Smooth muscle cell (in vitro differentiated cells): ENCODE measurements around the gene TUFT1. TPM values are rescaled to one million over a fixed set of nuclear protein-coding genes. Genes with fewer than 3 reads are reported as not detected.
A peak's percentile ranks its signal among the peaks of the same experiment; 100 is the strongest.

Experiments used
- DNase-seq: peaks from one replicate; lab custom pipeline; 2025; ENCODE audit not compliant: unreplicated experiment; lab: John Stamatoyannopoulos, UW
- H2AFZ ChIP-seq: fragments of 200-600 bp; sonication (generic); 2 replicates; pipeline ENCODE4 v1.6.0; 2016; ENCODE audit warnings: antibody characterized with exemption, low read depth, mild to moderate bottlenecking
- H3F3A ChIP-seq: fragments of 200-600 bp; sonication (generic); 2 replicates; pipeline ENCODE4 v1.6.0; 2017; ENCODE audit warnings: antibody characterized with exemption, low read depth
- H3K27ac ChIP-seq: fragments of 200-600 bp; sonication (generic); 2 replicates; pipeline ENCODE4 v1.5.1; 2016; ENCODE audit warnings: low read depth, mild to moderate bottlenecking
- H3K27me3 ChIP-seq: fragments of 200-600 bp; sonication (generic); 2 replicates; pipeline ENCODE4 v1.6.1; 2016; ENCODE audit warnings: low read depth, mild to moderate bottlenecking
- H3K36me3 ChIP-seq: fragments of 200-600 bp; sonication (generic); 2 replicates; pipeline ENCODE4 v1.5.1; 2016; ENCODE audit warnings: low read depth
- H3K4me1 ChIP-seq: fragments of 200-600 bp; sonication (generic); 2 replicates; pipeline ENCODE4 v1.5.1; 2016; ENCODE audit warnings: low read depth
- H3K4me2 ChIP-seq: fragments of 200-600 bp; sonication (generic); 2 replicates; pipeline ENCODE4 v1.6.0; 2016; ENCODE audit warnings: mild to moderate bottlenecking
- H3K4me3 ChIP-seq: fragments of 200-600 bp; sonication (generic); 2 replicates; pipeline ENCODE4 v1.5.1; 2016; ENCODE audit warnings: mild to moderate bottlenecking
- H3K79me2 ChIP-seq: fragments of 200-600 bp; sonication (generic); 2 replicates; pipeline ENCODE4 v1.6.0; 2016; ENCODE audit warnings: low read depth, mild to moderate bottlenecking
- H3K9ac ChIP-seq: fragments of 200-600 bp; sonication (generic); 2 replicates; pipeline ENCODE4 v1.6.0; 2016; ENCODE audit warnings: low read depth
- H3K9me3 ChIP-seq: fragments of 200-600 bp; sonication (generic); replicated peaks from 2 replicates; pipeline ENCODE4 v1.5.1; 2016; ENCODE audit warnings: low read depth
- H4K20me1 ChIP-seq: fragments of 200-600 bp; sonication (generic); 2 replicates; pipeline ENCODE4 v1.6.0; 2016; ENCODE audit warnings: low read depth
- WGBS: methylation state at CpG from one replicate; pipeline ENCODE4 v1.1.7; 2016; ENCODE audit warnings: low lambda C conversion rate; 5-methylcytosine and 5-hydroxymethylcytosine counted together
- polyA plus RNA-seq: library from polyadenylated mRNA; unstranded; fragments of >200 nt; fragmentation: Nextera tagmentation; extraction: Ambion mirVana; gene quantifications from 2 replicates; pipeline ENCODE4 v1.2.1, GENCODE V29; 2016
- total RNA-seq: library from RNA; depleted of rRNA; stranded (reverse); fragments of >200 nt; gene quantifications from 2 replicates; pipeline ENCODE4 v1.2.3, GENCODE V29; 2014
- TF ChIP-seq, protein P1 (sequence below): fragments of 200-600 bp; sonication (generic); IDR thresholded peaks from 2 replicates; pipeline ENCODE4 v1.5.1; 2017; ENCODE audit warnings: borderline replicate concordance, mild to moderate bottlenecking, antibody characterized with exemption; ENCODE audit not compliant: insufficient read depth, poor library complexity, severe bottlenecking

The TUFT1 gene
- total and polyA plus RNA-seq, 2 experiments from 2014 or later, result 15.1 to 20.0 TPM

- WGBS, result 38% methylated on average over 6 of the region's 6 CpGs
- peak overlapping the region; percentile 95 for H3K9ac ChIP-seq
- H3K4me2 ChIP-seq, result peak overlapping the region; percentile 93
- peak overlapping the region; percentile 82 for H3K27ac ChIP-seq
- peak overlapping the region; percentile 58 for H2AFZ ChIP-seq
- H3K4me3 ChIP-seq, result peak overlapping the region; percentile 96
- no peaks in the 10 kb centered on the region for H3K27me3 ChIP-seq
- peaks cover 28% of the 10 kb centered on the region for H4K20me1 ChIP-seq
- H3K4me1 ChIP-seq, result peaks cover 15% of the 10 kb centered on the region
- H3F3A ChIP-seq, result no peaks in the 10 kb centered on the region
- no peak for DNase-seq
- TF ChIP-seq, protein P1, sequence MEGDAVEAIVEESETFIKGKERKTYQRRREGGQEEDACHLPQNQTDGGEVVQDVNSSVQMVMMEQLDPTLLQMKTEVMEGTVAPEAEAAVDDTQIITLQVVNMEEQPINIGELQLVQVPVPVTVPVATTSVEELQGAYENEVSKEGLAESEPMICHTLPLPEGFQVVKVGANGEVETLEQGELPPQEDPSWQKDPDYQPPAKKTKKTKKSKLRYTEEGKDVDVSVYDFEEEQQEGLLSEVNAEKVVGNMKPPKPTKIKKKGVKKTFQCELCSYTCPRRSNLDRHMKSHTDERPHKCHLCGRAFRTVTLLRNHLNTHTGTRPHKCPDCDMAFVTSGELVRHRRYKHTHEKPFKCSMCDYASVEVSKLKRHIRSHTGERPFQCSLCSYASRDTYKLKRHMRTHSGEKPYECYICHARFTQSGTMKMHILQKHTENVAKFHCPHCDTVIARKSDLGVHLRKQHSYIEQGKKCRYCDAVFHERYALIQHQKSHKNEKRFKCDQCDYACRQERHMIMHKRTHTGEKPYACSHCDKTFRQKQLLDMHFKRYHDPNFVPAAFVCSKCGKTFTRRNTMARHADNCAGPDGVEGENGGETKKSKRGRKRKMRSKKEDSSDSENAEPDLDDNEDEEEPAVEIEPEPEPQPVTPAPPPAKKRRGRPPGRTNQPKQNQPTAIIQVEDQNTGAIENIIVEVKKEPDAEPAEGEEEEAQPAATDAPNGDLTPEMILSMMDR, result no peak
- H3K9me3 ChIP-seq, result no peaks in the 10 kb centered on the region
- H3K79me2 ChIP-seq, result peaks cover 25% of the 10 kb centered on the region
- no peaks in the 10 kb centered on the region for H3K36me3 ChIP-seq
Observed at GRCh38 chr1:151611288-151611790, 71.2 kb downstream of the TUFT1 start.

DNA sequence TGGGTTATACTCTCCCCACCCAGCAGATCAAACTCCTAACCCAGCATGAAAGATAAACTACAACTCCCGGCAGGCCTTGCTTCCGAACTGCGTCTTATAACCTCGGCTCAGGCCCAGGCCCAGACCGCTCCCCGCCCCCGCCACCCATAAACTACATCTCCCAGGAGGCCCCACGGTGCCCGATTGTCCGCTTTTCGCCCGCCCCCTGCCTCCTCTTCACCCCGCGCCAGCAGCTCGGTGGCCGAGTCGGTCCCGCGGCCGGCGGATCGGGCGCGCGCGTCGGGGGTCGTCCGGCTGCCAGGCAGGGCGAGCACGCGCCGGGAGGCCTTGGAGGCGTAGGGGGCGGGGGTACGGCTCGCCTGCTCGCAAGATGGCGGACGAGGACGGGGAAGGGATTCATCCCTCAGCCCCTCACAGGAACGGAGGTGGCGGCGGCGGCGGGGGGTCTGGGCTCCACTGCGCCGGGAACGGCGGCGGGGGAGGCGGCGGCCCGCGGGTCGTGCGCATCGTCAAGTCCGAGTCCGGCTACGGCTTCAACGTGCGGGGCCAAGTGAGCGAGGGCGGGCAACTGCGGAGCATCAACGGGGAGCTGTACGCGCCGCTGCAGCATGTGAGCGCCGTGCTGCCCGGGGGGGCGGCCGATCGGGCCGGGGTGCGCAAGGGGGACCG lies 71.9 kb downstream of the TUFT1 start, which contains the start of gene SNX27:
Gene SNX27, plus strand, starts transcription at position 219 of the 669 bp plus-strand sequence. Its CDS starts 152 bp downstream, at position 371.
- peak within 1 kb of the TSS; percentile 82 for H3K27ac ChIP-seq
- H3K4me2 ChIP-seq, result peak within 1 kb of the TSS; percentile 93
- H3K4me1 ChIP-seq, result peaks cover 15% of the 10 kb centered on the region
- TF ChIP-seq, protein P1, result no peak
- no peaks in the 10 kb centered on the region for H3K9me3 ChIP-seq
- H3K4me3 ChIP-seq, result peak within 1 kb of the TSS; percentile 96
- H3F3A ChIP-seq, result no peaks in the 10 kb centered on the region
- no peaks in the 10 kb centered on the region for H3K36me3 ChIP-seq
- DNase-seq, result peak; percentile 73
- under 1% methylated on average over 39 of the region's 79 CpGs for WGBS
- peaks cover 30% of the 10 kb centered on the region for H3K79me2 ChIP-seq
- peak within 1 kb of the TSS; percentile 87 for H2AFZ ChIP-seq
- no peaks in the 10 kb centered on the region for H3K27me3 ChIP-seq
- H3K9ac ChIP-seq, result peak within 1 kb of the TSS; percentile 95
- peaks cover 33% of the 10 kb centered on the region for H4K20me1 ChIP-seq

DNA sequence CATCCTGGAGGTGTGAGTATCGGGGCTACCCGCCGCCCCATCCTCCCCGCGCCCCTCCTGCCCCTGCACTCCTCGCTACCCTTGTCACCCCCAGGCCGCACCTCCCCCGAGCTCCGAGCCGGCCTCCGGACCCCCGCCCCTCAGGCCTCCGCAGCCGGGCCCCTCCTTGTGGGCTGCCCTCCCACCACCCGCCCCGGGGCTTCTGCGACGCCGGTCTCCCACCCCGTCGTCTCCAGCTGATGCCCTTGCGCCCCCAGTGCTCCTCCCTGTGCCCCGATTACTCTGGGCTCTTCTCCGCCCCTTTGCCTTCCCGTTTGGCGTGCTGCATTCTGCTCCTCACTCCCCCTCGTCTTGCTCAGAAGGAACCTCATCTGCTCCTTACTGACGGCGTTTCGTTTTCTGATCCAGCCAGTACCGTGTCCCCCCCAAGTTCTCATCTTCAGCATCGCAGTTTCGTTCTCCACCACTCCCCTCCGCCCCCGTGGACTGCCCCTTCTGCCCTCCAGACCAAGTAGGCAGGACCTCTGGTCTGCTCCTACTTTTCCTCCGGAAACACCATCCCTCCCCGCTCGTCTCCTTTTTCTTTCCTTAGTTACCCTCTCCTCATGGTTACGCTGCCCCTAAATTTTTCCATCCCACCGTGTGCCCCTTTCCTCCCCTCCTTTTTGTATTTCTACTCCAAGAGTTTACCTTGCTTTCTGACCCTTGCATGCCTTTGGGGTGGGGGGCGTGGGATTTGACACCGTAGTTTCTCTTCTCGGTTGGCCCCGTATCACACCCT lies 72.6 kb downstream of the TUFT1 start:
- Histone ChIP-seq H3K79me2 (peaks cover 37% of the 10 kb centered on the region), H3K9ac (peak overlapping the region; percentile 95), H2AFZ (peak overlapping the region; percentile 87), H3K36me3 (no peaks in the 10 kb centered on the region), H3K4me1 (peaks cover 15% of the 10 kb centered on the region), H3K27me3 (no peaks in the 10 kb centered on the region), H3K4me3 (peak overlapping the region; percentile 96), H3K4me2 (peak overlapping the region; percentile 93), H3K9me3 (no peaks in the 10 kb centered on the region), H4K20me1 (peaks cover 37% of the 10 kb centered on the region), H3K27ac (no peak overlapping the region), H3F3A (no peaks in the 10 kb centered on the region)
- no peak for DNase-seq
- 0% methylated on average over 34 of the region's 44 CpGs for WGBS
- TF ChIP-seq, protein P1, result no peak
